Brain microvascular endothelial cell (primary cell): Measurements from ENCODE around the gene MS4A6E.

Experiments used
- DNase-seq: peaks from one replicate; pipeline ENCODE4 v3.0.0-alpha.2; 2020
- H3K27ac ChIP-seq: fragments of 250-450 bp; sonication (Bioruptor Pico); 2 replicates; pipeline ENCODE4 v1.5.1; 2020; ENCODE audit warnings: mild to moderate bottlenecking, moderate library complexity
- H3K27me3 ChIP-seq: fragments of 250-450 bp; sonication (Bioruptor Pico); replicated peaks from 2 replicates; pipeline ENCODE4 v1.5.1; 2020; ENCODE audit warnings: mild to moderate bottlenecking
- H3K36me3 ChIP-seq: fragments of 250-450 bp; sonication (Bioruptor Pico); replicated peaks from 2 replicates; pipeline ENCODE4 v1.5.1; 2020; ENCODE audit warnings: mild to moderate bottlenecking
- H3K4me3 ChIP-seq: 2 replicates; pipeline ENCODE4 v1.5.1; 2011; ENCODE audit warnings: low read depth, mild to moderate bottlenecking, control low read depth, low read length, moderate library complexity
- in situ Hi-C: cut with HindIII; loops from 2 replicates; pipeline ENCODE4 v1.10.0; 2017; ENCODE audit warnings: low sequenced_read_pairs, low pct_ligation_motif_present
- TF ChIP-seq, protein P1 (sequence below): IDR thresholded peaks from 2 replicates; pipeline ENCODE4 v1.5.1; 2011; ENCODE audit warnings: low read depth, mild to moderate bottlenecking, moderate library complexity, low read length, control low read depth, inconsistent platforms; ENCODE audit errors: missing control alignments

MS4A6E gene

DNA sequence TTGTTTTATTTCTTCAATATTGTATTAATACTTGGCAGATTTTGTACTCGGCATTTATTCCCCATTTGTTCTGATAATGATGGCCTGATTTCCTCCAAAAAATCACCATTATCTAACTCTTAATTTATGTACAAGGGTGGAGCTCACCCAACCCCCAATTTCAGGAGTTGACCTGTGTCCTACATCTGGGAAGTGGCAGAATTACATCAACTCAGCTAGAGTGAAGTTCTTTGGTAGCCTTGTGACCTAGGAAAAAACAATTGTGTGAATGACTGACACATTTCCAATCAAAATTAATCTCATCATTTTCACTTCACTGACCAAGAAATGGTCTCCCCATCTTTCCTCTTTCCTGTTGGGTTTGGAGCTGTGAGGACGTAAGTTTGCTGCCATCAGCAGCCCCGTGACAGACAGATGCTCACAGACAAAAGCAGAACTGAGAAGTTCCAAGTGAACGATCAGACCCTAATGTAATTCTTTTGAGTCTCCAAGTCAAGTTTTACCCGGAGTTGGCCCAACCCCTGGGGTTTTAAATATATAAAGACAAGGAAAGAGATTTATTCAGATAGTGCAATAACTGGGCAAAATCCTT is 16.6 kb upstream of the MS4A6E start:
- in situ Hi-C loops: no loop called here
- no peak for DNase-seq
- TF ChIP-seq, protein P1, sequence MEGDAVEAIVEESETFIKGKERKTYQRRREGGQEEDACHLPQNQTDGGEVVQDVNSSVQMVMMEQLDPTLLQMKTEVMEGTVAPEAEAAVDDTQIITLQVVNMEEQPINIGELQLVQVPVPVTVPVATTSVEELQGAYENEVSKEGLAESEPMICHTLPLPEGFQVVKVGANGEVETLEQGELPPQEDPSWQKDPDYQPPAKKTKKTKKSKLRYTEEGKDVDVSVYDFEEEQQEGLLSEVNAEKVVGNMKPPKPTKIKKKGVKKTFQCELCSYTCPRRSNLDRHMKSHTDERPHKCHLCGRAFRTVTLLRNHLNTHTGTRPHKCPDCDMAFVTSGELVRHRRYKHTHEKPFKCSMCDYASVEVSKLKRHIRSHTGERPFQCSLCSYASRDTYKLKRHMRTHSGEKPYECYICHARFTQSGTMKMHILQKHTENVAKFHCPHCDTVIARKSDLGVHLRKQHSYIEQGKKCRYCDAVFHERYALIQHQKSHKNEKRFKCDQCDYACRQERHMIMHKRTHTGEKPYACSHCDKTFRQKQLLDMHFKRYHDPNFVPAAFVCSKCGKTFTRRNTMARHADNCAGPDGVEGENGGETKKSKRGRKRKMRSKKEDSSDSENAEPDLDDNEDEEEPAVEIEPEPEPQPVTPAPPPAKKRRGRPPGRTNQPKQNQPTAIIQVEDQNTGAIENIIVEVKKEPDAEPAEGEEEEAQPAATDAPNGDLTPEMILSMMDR: no peak
- no peaks in the 10 kb centered on the region for H3K27me3 ChIP-seq
- no peaks in the 10 kb centered on the region for H3K36me3 ChIP-seq
- no peak overlapping the region for H3K4me3 ChIP-seq
- no peak overlapping the region for H3K27ac ChIP-seq

DNA sequence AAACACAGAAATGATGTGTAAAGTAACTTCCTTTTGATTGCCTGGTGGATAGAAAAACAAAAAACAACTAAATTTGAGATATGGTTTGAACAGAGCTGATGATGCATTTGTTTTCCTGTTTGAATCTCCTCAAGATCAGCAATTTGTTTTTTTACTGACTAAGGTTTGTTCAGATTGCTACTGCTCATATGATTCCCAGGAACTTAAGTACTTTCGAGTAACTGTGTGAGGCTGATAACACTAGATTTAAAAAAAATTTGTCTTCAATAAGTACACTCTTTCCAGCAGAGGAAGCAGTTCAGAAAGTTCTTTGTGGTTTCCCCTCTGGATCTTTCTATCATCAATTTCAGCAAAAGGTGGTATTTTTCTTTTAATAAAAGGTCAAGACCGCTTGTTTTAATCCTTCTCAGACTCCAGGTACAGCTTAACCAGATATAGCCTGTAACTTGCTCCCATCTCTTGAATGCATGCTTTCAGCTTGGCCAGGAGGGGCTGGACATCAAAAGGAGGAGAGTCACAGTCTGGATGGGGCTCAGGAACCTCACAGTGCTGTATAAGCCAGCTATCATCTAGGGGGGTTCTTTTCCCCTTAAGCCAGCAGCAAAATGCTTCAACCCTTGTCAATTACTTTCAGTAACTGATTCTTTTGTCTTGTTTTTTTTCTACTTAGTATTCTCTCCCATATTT is 12.3 kb upstream of the MS4A6E start:
- in situ Hi-C loops: no loop called here

DNA sequence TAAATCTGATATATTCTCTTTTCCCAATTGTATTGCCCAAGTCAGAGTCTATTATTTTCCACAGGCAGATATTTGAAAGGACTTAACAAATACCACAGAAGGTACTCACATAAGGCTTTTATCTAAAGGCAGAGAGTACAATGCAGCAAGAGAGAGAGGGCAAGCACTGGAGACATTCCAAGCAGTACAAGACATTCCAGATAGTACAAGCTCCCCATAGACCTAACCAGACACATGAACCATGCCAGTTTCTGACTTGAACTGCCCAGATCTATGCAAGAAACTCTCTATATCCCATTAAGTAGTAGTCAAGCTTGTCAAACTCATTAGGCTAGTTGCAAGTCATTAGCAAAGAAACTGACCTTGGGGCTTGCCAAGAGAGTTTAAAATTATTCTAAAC is 11.2 kb upstream of the MS4A6E start:
- TF ChIP-seq, protein P1: no peak
- Histone ChIP-seq H3K27ac (no peak overlapping the region), H3K4me3 (no peak overlapping the region), H3K36me3 (no peaks in the 10 kb centered on the region), H3K27me3 (no peaks in the 10 kb centered on the region)
- in situ Hi-C loops: no loop called here
- peak; percentile 56 for DNase-seq

More for the DNA sequence above, 12.3 kb upstream of the MS4A6E start:
- TF ChIP-seq, protein P1: no peak
- no peaks in the 10 kb centered on the region for H3K27me3 ChIP-seq
- no peak overlapping the region for H3K27ac ChIP-seq
- no peaks in the 10 kb centered on the region for H3K36me3 ChIP-seq
- no peak for DNase-seq
- no peak overlapping the region for H3K4me3 ChIP-seq

GRCh38 chr11:60316317-60316716 is 10.7 kb upstream of the MS4A6E start:
- no peak for DNase-seq
- Histone ChIP-seq H3K36me3 (no peaks in the 10 kb centered on the region), H3K27me3 (no peaks in the 10 kb centered on the region), H3K27ac (no peak overlapping the region), H3K4me3 (no peak overlapping the region)
- TF ChIP-seq, protein P1: no peak
- in situ Hi-C loops: no loop called here

- no peak for DNase-seq
- Histone ChIP-seq H3K27ac (no peak overlapping the region), H3K4me3 (no peak overlapping the region), H3K27me3 (no peaks in the 10 kb centered on the region), H3K36me3 (no peaks in the 10 kb centered on the region)
- in situ Hi-C loops: no loop called here
- TF ChIP-seq, protein P1: no peak
Observed at GRCh38 chr11:60318726-60319125, 8.3 kb upstream of the MS4A6E start.
